ENCODE measurements around the gene GNPTG.

The GNPTG gene

GRCh38 chr16:1333854-1334700 lies 17.7 kb upstream of the GNPTG start:
- DNase-seq (ENCODE audit: low read depth): no peak

- no peak for DNase-seq (ENCODE audit: low read depth)
Measured at GRCh38 chr16:1334739-1335138, 17.0 kb upstream of the GNPTG start.

GRCh38 chr16:1335211-1335971 lies 16.3 kb upstream of the GNPTG start:
- no peak for DNase-seq (ENCODE audit: low read depth)

- DNase-seq (ENCODE audit: low read depth): no peak
Measured at GRCh38 chr16:1335996-1336395, 15.7 kb upstream of the GNPTG start.

GRCh38 chr16:1336619-1337018 lies 15.1 kb upstream of the GNPTG start:
- no peak for DNase-seq (ENCODE audit: low read depth)

GRCh38 chr16:1337486-1337885 lies 14.2 kb upstream of the GNPTG start:
- no peak for DNase-seq (ENCODE audit: low read depth)

GRCh38 chr16:1338119-1338730 lies 13.5 kb upstream of the GNPTG start:
- no peak for DNase-seq (ENCODE audit: low read depth)

- no peak for DNase-seq (ENCODE audit: low read depth)
Measured at GRCh38 chr16:1338855-1339675, 12.7 kb upstream of the GNPTG start.

- DNase-seq (ENCODE audit: low read depth): no peak
Measured at GRCh38 chr16:1340730-1341494, 10.8 kb upstream of the GNPTG start.

- DNase-seq (ENCODE audit: low read depth): no peak
Measured at GRCh38 chr16:1341495-1342420, 10.0 kb upstream of the GNPTG start.

GRCh38 chr16:1342526-1343427 lies 9.0 kb upstream of the GNPTG start:
- DNase-seq (ENCODE audit: low read depth): peak; percentile 97

- no peak for DNase-seq (ENCODE audit: low read depth)
Measured at GRCh38 chr16:1343428-1344242, 8.1 kb upstream of the GNPTG start.

GRCh38 chr16:1344499-1344898 lies 7.2 kb upstream of the GNPTG start:
- no peak for DNase-seq (ENCODE audit: low read depth)

GRCh38 chr16:1345087-1345486 lies 6.6 kb upstream of the GNPTG start:
- DNase-seq (ENCODE audit: low read depth): no peak

GRCh38 chr16:1345651-1346421 lies 5.9 kb upstream of the GNPTG start:
- DNase-seq (ENCODE audit: low read depth): no peak

- no peak for DNase-seq (ENCODE audit: low read depth)
Measured at GRCh38 chr16:1346422-1347285, 5.1 kb upstream of the GNPTG start.

Data from T-helper 22 cell (primary cell).